Stimulated activated CD8-positive, alpha-beta memory T cell treated with anti-CD3 and anti-CD28 coated beads, Interleukin-4, amount 100 ng/mL, for 24 hours (primary cell): ENCODE measurements around the gene C9orf85.

ENCODE experiments used
- DNase-seq: peaks from one replicate; pipeline ENCODE4 v3.0.0-alpha.2; 2020; ENCODE audit warnings: low read depth

The C9orf85 gene

GRCh38 chr9:71904076-71904475 lies 7.4 kb upstream of the C9orf85 start:
- no peak for DNase-seq

GRCh38 chr9:71908825-71909224 lies 2.6 kb upstream of the C9orf85 start:
- no peak for DNase-seq

GRCh38 chr9:71909887-71910649 lies 1.4 kb upstream of the C9orf85 start:
- DNase-seq = peak; percentile 14

GRCh38 chr9:71910650-71911060 lies 784 bp upstream of the C9orf85 start:
- no peak for DNase-seq

- DNase-seq = no peak
Measured at GRCh38 chr9:71911908-71912335, 483 bp downstream of the C9orf85 start.

- no peak for DNase-seq
Measured at GRCh38 chr9:71915495-71915894, 4.1 kb downstream of the C9orf85 start.

GRCh38 chr9:71916834-71917534 lies 5.5 kb downstream of the C9orf85 start:
- no peak for DNase-seq

- DNase-seq = no peak
Measured at GRCh38 chr9:71918419-71918818, 7.0 kb downstream of the C9orf85 start.

- DNase-seq = no peak
Measured at GRCh38 chr9:71920456-71921189, 9.2 kb downstream of the C9orf85 start.

- DNase-seq = no peak
Measured at GRCh38 chr9:71921190-71921814, 9.9 kb downstream of the C9orf85 start.

- DNase-seq = no peak
Measured at GRCh38 chr9:71924576-71924975, 13.1 kb downstream of the C9orf85 start.

GRCh38 chr9:71925834-71926233 lies 14.4 kb downstream of the C9orf85 start:
- no peak for DNase-seq

GRCh38 chr9:71928376-71928775 lies 16.9 kb downstream of the C9orf85 start:
- no peak for DNase-seq

- no peak for DNase-seq
Measured at GRCh38 chr9:71928806-71929205, 17.4 kb downstream of the C9orf85 start.

- no peak for DNase-seq
Measured at GRCh38 chr9:71929223-71929622, 17.8 kb downstream of the C9orf85 start.

- no peak for DNase-seq
Measured at GRCh38 chr9:71929791-71930440, 18.5 kb downstream of the C9orf85 start.

GRCh38 chr9:71931166-71931565 lies 19.7 kb downstream of the C9orf85 start:
- no peak for DNase-seq

- no peak for DNase-seq
Measured at GRCh38 chr9:71936066-71936465, 24.6 kb downstream of the C9orf85 start.

GRCh38 chr9:71937070-71937625 lies 25.7 kb downstream of the C9orf85 start:
- DNase-seq = no peak

GRCh38 chr9:71937898-71938297 lies 26.5 kb downstream of the C9orf85 start:
- no peak for DNase-seq

- DNase-seq = no peak
Measured at GRCh38 chr9:71941060-71941568, 29.7 kb downstream of the C9orf85 start.
